ENCODE results near the gene STAG1. TPM values are rescaled to one million over a fixed set of nuclear protein-coding genes. Genes with fewer than 3 reads are reported as not detected.

STAG1 gene
- total RNA-seq, 1 donor from 2014 or later: 57.1 TPM

DNA sequence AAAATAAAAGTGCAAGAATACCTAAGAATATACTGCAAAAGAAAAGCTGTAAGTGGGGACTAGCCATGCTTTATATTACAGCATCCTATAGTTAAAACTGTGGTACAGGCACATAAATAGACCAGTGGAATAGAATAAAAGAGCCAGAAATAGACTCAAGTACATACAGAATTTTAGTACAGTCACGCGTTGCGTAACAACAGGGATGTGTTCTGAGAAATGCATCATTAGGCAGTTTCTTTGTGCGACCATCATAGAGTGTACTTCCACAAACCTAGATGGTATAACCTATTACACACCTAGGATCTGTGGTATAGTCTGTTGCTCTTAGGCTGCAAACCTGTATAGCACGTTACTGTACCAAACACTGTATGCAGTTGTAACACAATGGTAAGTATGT lies 440.2 kb downstream of the STAG1 start:
- no peaks in the 10 kb centered on the region for H3K27me3 Mint-ChIP-seq
- no peak overlapping the region for H3K27ac Mint-ChIP-seq
- H3K36me3 Mint-ChIP-seq (ENCODE audit: low read depth): peaks cover 34% of the 10 kb centered on the region
- CTCF ChIA-PET: no interaction called here
- H3K9me3 Mint-ChIP-seq: no peaks in the 10 kb centered on the region
- DNase-seq: no peak
- intact Hi-C loops (cut with micrococcal nuclease): no loop called here
- POLR2A ChIA-PET: no interaction called here
- TF ChIP-seq, protein P1, sequence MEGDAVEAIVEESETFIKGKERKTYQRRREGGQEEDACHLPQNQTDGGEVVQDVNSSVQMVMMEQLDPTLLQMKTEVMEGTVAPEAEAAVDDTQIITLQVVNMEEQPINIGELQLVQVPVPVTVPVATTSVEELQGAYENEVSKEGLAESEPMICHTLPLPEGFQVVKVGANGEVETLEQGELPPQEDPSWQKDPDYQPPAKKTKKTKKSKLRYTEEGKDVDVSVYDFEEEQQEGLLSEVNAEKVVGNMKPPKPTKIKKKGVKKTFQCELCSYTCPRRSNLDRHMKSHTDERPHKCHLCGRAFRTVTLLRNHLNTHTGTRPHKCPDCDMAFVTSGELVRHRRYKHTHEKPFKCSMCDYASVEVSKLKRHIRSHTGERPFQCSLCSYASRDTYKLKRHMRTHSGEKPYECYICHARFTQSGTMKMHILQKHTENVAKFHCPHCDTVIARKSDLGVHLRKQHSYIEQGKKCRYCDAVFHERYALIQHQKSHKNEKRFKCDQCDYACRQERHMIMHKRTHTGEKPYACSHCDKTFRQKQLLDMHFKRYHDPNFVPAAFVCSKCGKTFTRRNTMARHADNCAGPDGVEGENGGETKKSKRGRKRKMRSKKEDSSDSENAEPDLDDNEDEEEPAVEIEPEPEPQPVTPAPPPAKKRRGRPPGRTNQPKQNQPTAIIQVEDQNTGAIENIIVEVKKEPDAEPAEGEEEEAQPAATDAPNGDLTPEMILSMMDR (IDR thresholded peaks at IDR 0.05): no peak
- ATAC-seq (ENCODE audit: low read depth): no peak
- no peaks in the 10 kb centered on the region for H3K4me1 Mint-ChIP-seq
- H3K4me3 Mint-ChIP-seq: no peak overlapping the region

DNA sequence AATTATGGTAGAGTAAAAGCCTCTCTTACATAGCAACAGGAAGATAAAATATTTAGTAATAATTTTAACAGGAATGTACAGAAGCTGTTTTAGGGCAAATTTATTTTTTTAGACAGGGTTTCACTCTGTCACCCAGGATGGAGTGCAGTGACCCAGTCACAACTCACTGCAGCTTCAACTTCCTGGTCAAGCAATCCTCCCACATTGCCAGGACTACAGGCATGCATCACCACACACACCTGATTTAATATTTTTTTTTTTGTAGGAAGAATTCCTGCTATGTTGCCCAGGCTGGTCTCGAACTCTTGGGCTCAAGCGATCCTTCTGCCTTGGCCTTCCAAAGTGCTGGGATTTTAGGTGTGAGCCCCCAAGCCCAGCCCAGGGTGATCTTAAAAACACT lies 440.9 kb downstream of the STAG1 start:
- Mint-ChIP-seq H3K27me3 (no peaks in the 10 kb centered on the region), H3K36me3 (ENCODE audit: low read depth) (peaks cover 30% of the 10 kb centered on the region), H3K27ac (no peak overlapping the region), H3K4me1 (no peaks in the 10 kb centered on the region), H3K4me3 (no peak overlapping the region), H3K9me3 (no peaks in the 10 kb centered on the region)
- ATAC-seq (ENCODE audit: low read depth) (no peak), DNase-seq (no peak)
- CTCF ChIA-PET: no interaction called here
- POLR2A ChIA-PET: no interaction called here
- intact Hi-C loops (cut with micrococcal nuclease): no loop called here
- TF ChIP-seq, protein P1 (IDR thresholded peaks at IDR 0.05): no peak

DNA sequence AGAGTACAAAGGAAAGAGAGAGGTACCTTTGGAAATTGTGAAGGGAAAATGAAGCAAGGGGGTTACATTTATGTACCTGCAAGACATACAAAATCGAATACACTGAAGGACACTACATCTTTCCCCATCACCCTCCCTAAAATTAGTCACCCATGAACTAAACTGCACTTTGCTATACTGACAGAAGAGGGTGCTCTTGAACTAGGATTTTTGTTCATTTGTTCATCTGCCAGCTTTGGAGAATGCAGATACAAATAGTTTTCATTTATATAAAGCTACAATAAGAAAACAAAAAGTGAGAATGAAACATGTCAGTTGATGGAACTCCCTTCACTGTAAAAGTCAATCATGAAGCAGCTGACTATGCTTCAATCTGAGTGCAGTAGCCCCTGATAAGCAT lies 446.3 kb downstream of the STAG1 start:
- peaks cover 26% of the 10 kb centered on the region for H3K36me3 Mint-ChIP-seq (ENCODE audit: low read depth)
- H3K9me3 Mint-ChIP-seq: no peaks in the 10 kb centered on the region
- ATAC-seq (ENCODE audit: low read depth) (no peak), DNase-seq (no peak)
- TF ChIP-seq, protein P1 (IDR thresholded peaks at IDR 0.05): no peak
- no peak overlapping the region for H3K4me3 Mint-ChIP-seq
- ChIA-PET CTCF (no interaction called here), POLR2A (no interaction called here)
- no peaks in the 10 kb centered on the region for H3K27me3 Mint-ChIP-seq
- intact Hi-C loops (cut with micrococcal nuclease): no loop called here
- H3K4me1 Mint-ChIP-seq: no peaks in the 10 kb centered on the region
- H3K27ac Mint-ChIP-seq: no peak overlapping the region

DNA sequence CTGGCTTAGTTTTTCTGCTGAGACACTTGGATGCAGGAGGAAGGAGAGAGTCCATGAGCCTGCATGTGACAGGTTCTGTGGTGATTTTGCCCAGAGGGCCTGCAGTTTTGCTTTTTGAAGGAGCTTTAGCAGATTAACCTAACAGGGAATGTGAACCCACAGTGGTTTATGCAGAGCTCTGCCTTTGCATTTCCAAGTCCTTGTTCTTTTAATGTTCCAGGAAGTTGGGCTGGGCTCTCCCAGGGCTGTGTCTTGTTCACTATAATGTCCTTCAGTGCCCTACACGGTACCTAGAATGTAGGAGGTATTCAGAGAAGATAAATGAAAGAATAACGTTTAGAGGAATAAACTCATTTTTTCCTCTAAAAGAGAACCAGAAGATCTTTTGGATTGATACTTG lies 451.7 kb downstream of the STAG1 start:
- Mint-ChIP-seq H3K4me1 (no peaks in the 10 kb centered on the region), H3K27ac (no peak overlapping the region), H3K4me3 (no peak overlapping the region), H3K36me3 (ENCODE audit: low read depth) (peaks cover 51% of the 10 kb centered on the region), H3K27me3 (no peaks in the 10 kb centered on the region), H3K9me3 (no peaks in the 10 kb centered on the region)
- CTCF ChIA-PET: no interaction called here
- POLR2A ChIA-PET: no interaction called here
- DNase-seq (no peak), ATAC-seq (ENCODE audit: low read depth) (no peak)
- intact Hi-C loops (cut with micrococcal nuclease): no loop called here
- TF ChIP-seq, protein P1 (IDR thresholded peaks at IDR 0.05): no peak

DNA sequence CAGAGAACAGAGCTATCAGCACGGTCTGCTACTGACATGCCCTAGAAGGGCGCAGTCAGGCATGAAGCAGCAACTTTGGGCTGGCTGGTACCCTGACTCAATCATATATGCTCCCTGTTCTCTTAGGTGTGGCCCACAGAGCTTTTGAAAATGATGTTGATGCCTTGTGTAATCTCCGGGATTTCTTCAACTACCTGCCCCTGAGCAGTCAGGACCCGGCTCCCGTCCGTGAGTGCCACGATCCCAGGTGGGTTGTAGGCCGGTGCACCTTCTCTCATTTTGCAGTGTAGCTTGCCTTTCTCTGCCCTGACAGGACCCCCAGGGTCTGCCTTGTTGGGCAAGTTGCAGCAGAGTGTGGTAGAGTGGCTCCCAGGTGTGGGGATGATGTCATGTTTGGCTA lies 454.4 kb downstream of the STAG1 start:
- ATAC-seq (ENCODE audit: low read depth) (no peak), DNase-seq (no peak)
- no peaks in the 10 kb centered on the region for H3K4me1 Mint-ChIP-seq
- TF ChIP-seq, protein P1 (IDR thresholded peaks at IDR 0.05): no peak
- H3K36me3 Mint-ChIP-seq (ENCODE audit: low read depth): peaks cover 67% of the 10 kb centered on the region
- intact Hi-C loops (cut with micrococcal nuclease): no loop called here
- no peak overlapping the region for H3K27ac Mint-ChIP-seq
- POLR2A ChIA-PET: no interaction called here
- CTCF ChIA-PET: no interaction called here
- no peak overlapping the region for H3K4me3 Mint-ChIP-seq
- H3K27me3 Mint-ChIP-seq: no peaks in the 10 kb centered on the region
- no peaks in the 10 kb centered on the region for H3K9me3 Mint-ChIP-seq

All from activated B cell treated with CpG ODN at 0.5 μM for 24 hours (primary cell).